Spinal cord (tissue), 10 donors: Measurements from ENCODE around the gene KIRREL3. TPM values are rescaled to one million over a fixed set of nuclear protein-coding genes. Genes with fewer than 3 reads are reported as not detected.

ENCODE experiments used
- DNase-seq, 6 donors: peaks; one replicate each; pipeline versions ENCODE4 v3.0.0 to v3.0.0-alpha.2; 2013 to 2015; ENCODE audit warnings: low spot score in 6 of 6, low read depth in 4 of 6
- H3K27ac ChIP-seq: one replicate; pipeline ENCODE4 v1.5.1; 2013; ENCODE audit warnings: low read depth, low read length, control low read depth
- H3K27me3 ChIP-seq: one replicate; pipeline ENCODE4 v1.6.1; 2013; ENCODE audit warnings: low read length; ENCODE audit not compliant: control insufficient read depth, insufficient read depth
- H3K36me3 ChIP-seq: one replicate; pipeline ENCODE4 v1.6.1; 2013; ENCODE audit warnings: low read length; ENCODE audit not compliant: control insufficient read depth, insufficient read depth
- H3K4me1 ChIP-seq: one replicate; pipeline ENCODE4 v1.6.1; 2013; ENCODE audit warnings: low read length; ENCODE audit not compliant: control insufficient read depth, insufficient read depth
- H3K4me3 ChIP-seq: one replicate; pipeline ENCODE4 v1.5.1; 2013; ENCODE audit warnings: low read depth, low read length, control low read depth
- H3K9me3 ChIP-seq: one replicate; pipeline ENCODE4 v1.6.1; 2013; ENCODE audit warnings: low read length; ENCODE audit not compliant: control insufficient read depth, insufficient read depth
- WGBS: methylation state at CpG from one replicate; pipeline ENCODE4 v1.1.5; 2013; ENCODE audit warnings: missing lambda C conversion rate; ENCODE audit not compliant: insufficient coverage; 5-methylcytosine and 5-hydroxymethylcytosine counted together
- polyA plus RNA-seq, 2 donors: library from polyadenylated mRNA; unstranded; fragments of 120-200 nt; gene quantifications; one replicate each; pipeline ENCODE4 v1.2.1, GENCODE V29; 2013; ENCODE audit not compliant: insufficient read length in 2 of 2
- total RNA-seq, 2 donors: library from RNA; depleted of rRNA in 1 of 2; stranded (reverse); fragments of 120-200 nt in 1 of 2; fragments of >200 nt in 1 of 2; gene quantifications; one replicate each; pipeline versions ENCODE4 v1.2.3 to v1.2.4, GENCODE V29; 2013 to 2014
- donor health status: healthy.

KIRREL3 gene
- total and polyA plus RNA-seq, 4 donors, result 10.0 to 58.1 (median 31.7) TPM

DNA sequence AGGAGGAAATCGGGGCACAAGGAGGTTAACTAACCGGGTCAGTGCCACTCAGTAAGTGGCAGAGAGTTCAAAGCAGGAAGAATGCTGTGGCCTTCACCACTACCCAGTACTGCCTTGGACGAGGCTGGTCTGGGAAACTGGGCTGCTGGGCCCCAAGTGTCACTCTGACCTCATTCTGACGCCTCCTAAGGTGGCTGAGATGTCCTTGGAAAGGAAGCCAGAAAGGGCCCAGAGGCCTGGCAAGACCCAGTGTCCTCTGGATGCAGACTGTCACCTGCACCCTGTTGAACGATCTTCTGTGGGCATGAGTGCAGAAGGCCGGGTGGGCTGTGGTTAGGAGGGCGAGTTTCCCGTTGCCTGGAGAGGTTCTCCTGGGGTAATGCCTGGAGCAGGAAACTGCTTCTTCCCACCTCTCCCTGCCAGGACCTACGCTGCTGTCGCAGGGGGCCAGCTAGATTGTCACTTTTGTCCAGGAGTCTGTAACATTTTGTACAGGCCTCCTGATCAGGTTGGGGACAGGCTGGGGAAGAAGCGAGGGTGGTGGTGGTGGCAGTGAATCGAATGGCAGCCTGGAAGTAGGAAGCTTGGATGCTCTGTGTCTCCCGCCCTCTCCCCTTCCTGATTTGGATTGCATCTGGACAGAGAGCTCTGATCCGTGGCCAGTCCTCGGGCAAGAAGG is 540.0 kb downstream of the KIRREL3 start:
- H3K36me3 ChIP-seq, result peaks cover 48% of the 10 kb centered on the region
- peaks cover 30% of the 10 kb centered on the region for H3K4me1 ChIP-seq
- H3K4me3 ChIP-seq, result no peak overlapping the region
- no peaks in the 10 kb centered on the region for H3K27me3 ChIP-seq
- H3K27ac ChIP-seq, result peak overlapping the region; percentile 11
- 90% methylated on average over 13 of the region's 15 CpGs for WGBS
- DNase-seq, result no peak
- H3K9me3 ChIP-seq, result no peaks in the 10 kb centered on the region

DNA sequence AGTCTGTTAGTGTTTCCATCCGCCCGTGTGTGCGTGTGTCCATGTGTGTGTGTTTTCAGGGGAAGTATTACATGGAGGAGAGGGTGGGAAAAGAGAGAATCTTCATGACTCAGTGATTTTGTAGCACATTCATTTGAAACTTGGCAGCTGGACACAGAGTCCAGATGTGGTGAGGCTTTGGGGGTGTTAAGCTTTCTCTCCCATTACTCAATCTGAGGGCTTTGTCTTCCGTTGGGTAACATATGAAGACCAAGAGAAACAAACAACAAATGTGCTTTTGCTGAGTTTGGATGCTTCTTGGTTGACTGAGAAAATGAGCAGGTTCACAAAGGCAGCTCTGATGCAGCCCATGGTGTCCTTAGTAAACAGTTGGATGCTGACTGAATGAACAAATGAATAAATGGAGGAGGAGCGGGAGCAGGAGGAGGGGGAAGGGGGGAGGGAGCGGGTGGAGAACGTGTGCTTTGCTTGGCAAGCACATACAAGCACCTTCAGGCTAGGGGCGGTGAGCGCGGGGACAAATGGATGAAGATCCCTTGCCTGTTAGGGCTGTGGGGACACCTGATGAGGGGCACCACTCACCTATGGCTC is 540.8 kb downstream of the KIRREL3 start:
- peak overlapping the region; percentile 11 for H3K27ac ChIP-seq
- H3K4me1 ChIP-seq, result peaks cover 30% of the 10 kb centered on the region
- peaks cover 53% of the 10 kb centered on the region for H3K36me3 ChIP-seq
- H3K4me3 ChIP-seq, result no peak overlapping the region
- no peaks in the 10 kb centered on the region for H3K9me3 ChIP-seq
- 27% methylated on average over 9 of the region's 10 CpGs for WGBS
- H3K27me3 ChIP-seq, result no peaks in the 10 kb centered on the region
- peak in 3 of 6 donors; percentile 37 to 87 (median 82) for DNase-seq

DNA sequence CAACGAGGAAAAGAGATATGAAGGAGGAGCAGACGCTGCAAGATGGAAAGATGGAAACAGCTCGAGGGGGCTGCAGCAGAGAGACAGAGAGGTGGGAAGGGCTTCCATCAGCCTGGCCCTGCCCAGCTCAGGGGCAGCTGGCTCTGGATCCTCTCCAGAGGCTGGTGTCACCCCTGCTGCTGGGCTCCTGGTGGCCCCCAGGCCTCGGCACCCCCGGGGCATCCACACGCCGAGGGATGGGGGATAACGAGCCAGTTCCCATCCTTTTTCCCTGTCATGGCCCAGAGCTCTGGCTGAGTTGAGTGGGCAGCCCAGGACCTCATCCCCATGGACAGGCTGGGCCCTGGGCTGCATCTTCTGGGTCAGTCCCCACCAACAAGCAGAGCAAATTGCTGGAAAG is 542.8 kb downstream of the KIRREL3 start:
- H3K27ac ChIP-seq, result no peak overlapping the region
- H3K27me3 ChIP-seq, result no peaks in the 10 kb centered on the region
- H3K4me1 ChIP-seq, result peaks cover 34% of the 10 kb centered on the region
- no peak overlapping the region for H3K4me3 ChIP-seq
- H3K9me3 ChIP-seq, result no peaks in the 10 kb centered on the region
- H3K36me3 ChIP-seq, result peaks cover 59% of the 10 kb centered on the region
- no peak for DNase-seq
- 76% methylated on average over 7 of the region's 8 CpGs for WGBS

DNA sequence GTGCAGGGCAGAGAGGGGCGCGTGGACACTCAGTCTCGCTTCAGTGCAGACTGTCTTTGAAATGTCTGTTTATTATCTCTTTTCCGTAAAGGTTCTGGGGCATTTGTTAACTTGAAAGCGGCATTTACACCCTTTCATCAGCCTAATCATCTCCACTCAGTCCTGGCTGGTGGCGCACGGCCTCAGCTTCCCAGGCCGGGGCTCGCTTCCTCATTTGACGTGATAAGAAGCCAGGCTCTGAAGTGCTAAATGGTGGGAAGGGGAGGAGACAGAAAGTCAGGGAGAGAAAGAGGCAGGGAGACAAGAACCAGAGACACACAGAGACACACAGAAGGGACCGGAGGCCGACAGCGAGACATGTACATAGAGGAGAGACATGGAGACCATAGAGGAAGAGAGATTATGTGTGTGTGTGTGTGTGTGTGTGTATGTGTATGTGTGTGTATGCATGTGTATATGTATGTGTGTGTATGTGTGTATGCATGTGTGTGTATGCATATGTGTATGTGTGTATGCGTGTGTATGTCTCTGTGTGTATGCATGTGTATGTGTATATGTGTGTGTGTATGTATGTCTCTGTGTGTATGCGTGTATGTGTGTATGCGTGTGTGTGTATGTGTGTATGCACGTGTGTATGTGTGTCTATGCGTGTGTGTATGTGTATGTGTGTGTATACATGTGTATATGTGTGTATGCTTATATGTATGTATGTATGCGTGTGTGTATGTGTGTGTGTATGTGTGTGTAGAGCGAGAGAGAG is 543.6 kb downstream of the KIRREL3 start:
- H3K9me3 ChIP-seq, result no peaks in the 10 kb centered on the region
- DNase-seq, result no peak
- no peak overlapping the region for H3K4me3 ChIP-seq
- peaks cover 52% of the 10 kb centered on the region for H3K36me3 ChIP-seq
- WGBS, result 78% methylated on average over 10 of the region's 20 CpGs
- H3K27me3 ChIP-seq, result no peaks in the 10 kb centered on the region
- H3K27ac ChIP-seq, result no peak overlapping the region
- H3K4me1 ChIP-seq, result peaks cover 42% of the 10 kb centered on the region

DNA sequence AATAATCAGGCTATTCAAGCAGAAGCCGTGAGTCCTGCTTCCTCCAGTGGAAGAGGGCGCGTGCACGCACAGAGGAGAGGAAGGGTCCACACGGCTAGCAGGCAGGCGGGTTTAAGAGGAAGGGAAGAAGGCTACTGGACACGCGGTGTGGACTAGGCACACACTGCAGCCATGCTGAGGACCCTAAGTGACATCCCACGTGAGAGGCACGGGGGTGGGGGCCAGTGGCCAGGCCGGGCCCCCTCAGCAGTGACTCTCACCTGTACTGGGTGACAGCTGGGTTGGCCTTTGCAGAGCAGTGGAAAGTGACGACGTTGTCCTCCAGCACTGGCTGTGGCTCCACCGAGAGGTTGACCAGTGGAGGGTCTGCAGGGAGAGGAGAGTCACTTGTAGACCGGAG is 544.5 kb downstream of the KIRREL3 start:
- no peak overlapping the region for H3K27ac ChIP-seq
- H3K9me3 ChIP-seq, result no peaks in the 10 kb centered on the region
- peaks cover 53% of the 10 kb centered on the region for H3K36me3 ChIP-seq
- H3K4me1 ChIP-seq, result peaks cover 44% of the 10 kb centered on the region
- DNase-seq, result no peak
- no peaks in the 10 kb centered on the region for H3K27me3 ChIP-seq
- H3K4me3 ChIP-seq, result no peak overlapping the region
- 94% methylated on average over 15 of the region's 15 CpGs for WGBS

DNA sequence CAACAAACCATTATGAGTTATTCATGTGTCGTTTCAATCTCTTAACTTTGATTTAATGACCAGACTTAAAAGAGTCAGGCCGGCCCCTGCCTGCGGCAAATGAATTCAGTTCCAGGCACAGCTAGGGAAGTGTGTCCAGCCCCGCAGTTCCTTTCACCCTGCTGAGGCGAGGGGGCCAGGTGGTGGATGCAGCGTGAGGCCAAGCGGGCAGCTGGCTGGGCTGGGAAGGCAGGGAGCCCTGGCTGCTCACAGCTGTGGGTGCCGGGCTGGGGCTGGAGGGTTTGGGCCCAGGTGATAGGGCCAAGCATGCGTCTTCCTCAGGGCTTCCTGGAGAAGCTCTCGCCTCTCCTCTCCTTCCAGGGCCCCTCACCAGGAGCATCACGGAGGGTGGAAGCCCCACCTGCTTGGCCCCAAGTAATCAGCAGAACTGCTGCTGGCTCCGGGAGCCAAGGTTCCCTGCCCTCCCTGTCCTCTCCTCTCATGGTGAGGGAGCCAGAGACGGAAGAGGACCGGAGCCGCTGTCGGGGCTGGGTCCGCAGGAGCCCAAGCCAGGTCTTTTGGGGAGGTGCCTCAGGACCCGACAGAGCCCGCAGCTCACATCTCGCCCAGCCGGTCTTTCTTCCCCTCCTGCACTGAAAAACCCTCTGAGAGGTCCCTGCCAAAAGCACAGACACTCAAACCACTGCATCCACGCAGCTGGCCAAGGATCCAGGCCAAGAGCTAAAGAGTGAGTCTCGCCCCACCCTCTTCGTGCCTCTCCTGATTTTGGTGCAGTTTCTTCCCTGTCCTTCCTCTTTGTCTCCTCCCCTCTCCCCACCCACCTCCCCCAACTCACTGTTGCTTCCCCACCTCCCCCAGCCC is 548.1 kb downstream of the KIRREL3 start:
- H3K4me1 ChIP-seq, result peaks cover 22% of the 10 kb centered on the region
- peaks cover 57% of the 10 kb centered on the region for H3K36me3 ChIP-seq
- no peaks in the 10 kb centered on the region for H3K27me3 ChIP-seq
- H3K27ac ChIP-seq, result peak overlapping the region; percentile 15
- H3K9me3 ChIP-seq, result no peaks in the 10 kb centered on the region
- peak in 2 of 6 donors; percentile 38 to 44 for DNase-seq
- no peak overlapping the region for H3K4me3 ChIP-seq
- WGBS, result 43% methylated on average over 22 of the region's 24 CpGs

DNA sequence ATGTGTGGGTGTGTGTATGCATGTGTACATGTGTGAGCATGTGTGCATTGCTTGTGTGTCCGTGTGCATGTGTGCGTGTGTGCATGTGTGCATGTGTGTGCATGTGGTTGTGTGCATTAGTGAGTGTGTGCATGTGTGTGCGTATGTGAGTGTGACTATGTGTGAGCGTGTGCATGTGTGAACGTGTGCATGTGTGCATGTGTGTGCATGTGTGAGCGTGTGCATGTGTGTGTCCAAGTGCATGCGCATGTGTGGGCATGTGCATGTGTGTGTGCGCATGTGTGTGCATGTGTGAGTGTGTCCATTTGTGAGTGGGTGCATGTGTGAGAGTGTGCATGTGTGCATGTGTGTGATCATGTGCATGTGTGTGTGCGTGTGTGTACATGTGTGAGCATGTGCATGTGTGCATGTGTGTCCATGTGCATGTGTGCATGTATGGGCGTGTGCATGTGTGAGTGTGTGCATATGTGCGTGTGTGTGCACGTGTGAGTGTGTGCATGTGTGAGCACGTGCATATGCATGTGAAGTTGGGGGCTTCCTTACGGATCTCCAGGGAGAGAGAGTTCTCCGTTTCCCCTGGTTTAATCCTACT is 549.3 kb downstream of the KIRREL3 start:
- H3K27me3 ChIP-seq, result no peaks in the 10 kb centered on the region
- H3K36me3 ChIP-seq, result peaks cover 59% of the 10 kb centered on the region
- peaks cover 22% of the 10 kb centered on the region for H3K4me1 ChIP-seq
- no peak for DNase-seq
- no peaks in the 10 kb centered on the region for H3K9me3 ChIP-seq
- no peak overlapping the region for H3K4me3 ChIP-seq
- 95% methylated on average over 12 of the region's 15 CpGs for WGBS
- H3K27ac ChIP-seq, result no peak overlapping the region

DNA sequence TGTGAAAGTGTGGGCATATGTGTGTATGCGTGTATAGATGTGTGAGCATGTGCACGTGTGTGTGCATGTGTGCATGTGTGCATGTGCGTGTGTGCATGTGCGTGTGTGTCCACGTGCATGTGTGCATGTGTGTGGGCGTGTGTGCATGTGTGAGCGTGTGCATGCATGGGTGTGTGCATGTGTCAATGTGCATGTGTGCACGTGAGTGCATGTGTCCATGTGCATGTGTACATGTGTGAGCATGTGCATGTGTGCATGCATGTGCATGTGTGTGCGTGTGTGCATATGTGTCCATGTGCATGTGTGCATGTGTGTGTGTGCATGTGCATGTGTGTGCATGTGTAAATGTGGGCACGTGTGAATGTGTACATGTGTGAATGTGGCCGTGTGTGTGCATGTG is 549.8 kb downstream of the KIRREL3 start:
- peaks cover 22% of the 10 kb centered on the region for H3K4me1 ChIP-seq
- H3K4me3 ChIP-seq, result no peak overlapping the region
- whole genome bisulfite sequencing, result 98% methylated on average over 11 of the region's 11 CpGs
- peaks cover 56% of the 10 kb centered on the region for H3K36me3 ChIP-seq
- H3K27ac ChIP-seq, result no peak overlapping the region
- H3K9me3 ChIP-seq, result no peaks in the 10 kb centered on the region
- DNase-seq, result no peak
- H3K27me3 ChIP-seq, result no peaks in the 10 kb centered on the region

DNA sequence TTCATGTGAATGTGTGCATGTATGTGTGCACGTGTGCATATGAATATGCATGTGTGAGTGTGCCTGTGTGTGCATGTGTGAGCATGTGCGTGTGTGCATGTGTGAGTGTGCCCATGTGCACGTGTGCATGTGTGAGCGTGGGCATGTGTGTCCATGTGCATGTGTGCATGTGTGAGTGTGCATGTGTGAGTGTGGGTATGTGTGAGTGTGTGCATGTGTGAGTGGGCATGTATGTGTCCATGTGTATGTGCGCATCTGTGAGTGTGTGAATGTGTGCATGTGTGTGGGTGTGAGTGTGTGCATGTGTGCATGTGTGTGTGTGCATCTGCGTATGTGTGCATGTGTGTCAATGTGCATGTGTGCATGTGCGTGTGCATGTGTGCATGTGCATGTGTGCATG is 550.4 kb downstream of the KIRREL3 start:
- peaks cover 58% of the 10 kb centered on the region for H3K36me3 ChIP-seq
- no peak overlapping the region for H3K4me3 ChIP-seq
- H3K4me1 ChIP-seq, result peaks cover 20% of the 10 kb centered on the region
- H3K9me3 ChIP-seq, result no peaks in the 10 kb centered on the region
- no peaks in the 10 kb centered on the region for H3K27me3 ChIP-seq
- no peak overlapping the region for H3K27ac ChIP-seq
- 82% methylated on average over 7 of the region's 7 CpGs for WGBS
- no peak for DNase-seq
